G401.6 (cell line): ENCODE results near the gene OPALIN.
A peak's percentile ranks its signal among the peaks of the same experiment; 100 is the strongest.
"Not testable (repeated sequence)": the region's sequence is repeated elsewhere in the genome, so short reads cannot be mapped to it uniquely, and the experiment has no call there.

Experiments used
- FAIRE-seq: peaks from 2 replicates; lab custom pipeline; 2012; peaks lifted over from hg19 to GRCh38; lab: Jason Lieb, UNC

OPALIN gene

GRCh38 chr10:96338279-96338925, 20.4 kb downstream of the OPALIN start:
- no peak for FAIRE-seq

DNA sequence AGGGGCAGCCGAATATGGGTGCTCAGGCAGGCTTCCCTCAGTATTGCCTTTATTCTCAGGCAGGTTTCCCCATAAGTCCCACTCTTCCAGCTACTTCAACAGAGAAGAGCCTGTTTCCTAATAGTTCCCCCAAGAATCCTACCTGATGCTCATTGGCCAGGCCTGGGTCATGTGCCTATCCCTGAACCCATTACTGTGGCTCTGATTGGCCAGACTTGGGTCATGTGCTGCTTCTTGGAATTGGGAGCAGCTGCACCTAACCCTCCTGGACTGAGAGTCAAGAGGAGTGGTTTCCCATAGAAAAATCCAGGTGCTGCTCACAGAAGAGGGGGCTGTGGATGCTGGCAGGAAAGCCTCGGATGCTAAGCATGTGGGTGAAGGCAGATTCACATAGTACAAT, 21.7 kb downstream of the OPALIN start:
- FAIRE-seq = no peak

GRCh38 chr10:96334616-96335526, 23.9 kb downstream of the OPALIN start:
- FAIRE-seq = peak; percentile 52

GRCh38 chr10:96333101-96333500, 25.7 kb downstream of the OPALIN start:
- no peak for FAIRE-seq

- FAIRE-seq = no peak
These were observed 31.3 kb downstream of the OPALIN start for GRCh38 chr10:96327462-96327861.

DNA sequence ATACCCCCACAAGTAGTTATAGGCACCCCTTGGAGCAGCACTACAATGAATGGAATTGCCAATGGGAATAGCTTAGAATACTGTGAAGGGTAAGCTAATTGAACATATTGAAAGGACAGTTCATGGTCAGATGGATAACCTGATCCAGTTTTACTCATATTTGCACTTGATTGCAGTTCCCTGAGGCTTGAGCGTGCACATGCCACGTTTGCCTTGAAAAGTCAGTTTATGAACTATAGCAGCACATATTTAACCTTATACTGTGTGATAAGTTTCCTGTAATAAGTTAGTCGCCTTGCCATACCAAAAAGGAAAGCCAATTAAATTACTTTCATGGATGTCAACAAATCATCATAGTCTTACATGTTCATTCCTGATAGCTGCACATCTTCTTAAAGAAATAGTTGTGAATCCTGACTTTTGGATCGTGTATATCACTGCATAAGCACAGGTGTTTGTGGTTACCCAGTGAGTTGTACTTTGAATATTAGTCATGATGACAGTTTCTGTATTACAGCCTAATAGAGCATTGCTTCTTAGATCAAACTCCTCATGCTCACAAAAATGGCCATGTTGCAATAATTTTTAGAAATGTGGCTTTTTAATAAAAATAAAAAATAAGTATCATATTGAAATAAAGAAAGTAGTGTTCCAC, 33.0 kb downstream of the OPALIN start:
- FAIRE-seq = no peak

GRCh38 chr10:96324447-96324846, 34.4 kb downstream of the OPALIN start:
- FAIRE-seq = no peak

GRCh38 chr10:96322275-96322674, 36.5 kb downstream of the OPALIN start:
- no peak for FAIRE-seq

GRCh38 chr10:96321822-96322221, 37.0 kb downstream of the OPALIN start:
- FAIRE-seq = no peak

DNA sequence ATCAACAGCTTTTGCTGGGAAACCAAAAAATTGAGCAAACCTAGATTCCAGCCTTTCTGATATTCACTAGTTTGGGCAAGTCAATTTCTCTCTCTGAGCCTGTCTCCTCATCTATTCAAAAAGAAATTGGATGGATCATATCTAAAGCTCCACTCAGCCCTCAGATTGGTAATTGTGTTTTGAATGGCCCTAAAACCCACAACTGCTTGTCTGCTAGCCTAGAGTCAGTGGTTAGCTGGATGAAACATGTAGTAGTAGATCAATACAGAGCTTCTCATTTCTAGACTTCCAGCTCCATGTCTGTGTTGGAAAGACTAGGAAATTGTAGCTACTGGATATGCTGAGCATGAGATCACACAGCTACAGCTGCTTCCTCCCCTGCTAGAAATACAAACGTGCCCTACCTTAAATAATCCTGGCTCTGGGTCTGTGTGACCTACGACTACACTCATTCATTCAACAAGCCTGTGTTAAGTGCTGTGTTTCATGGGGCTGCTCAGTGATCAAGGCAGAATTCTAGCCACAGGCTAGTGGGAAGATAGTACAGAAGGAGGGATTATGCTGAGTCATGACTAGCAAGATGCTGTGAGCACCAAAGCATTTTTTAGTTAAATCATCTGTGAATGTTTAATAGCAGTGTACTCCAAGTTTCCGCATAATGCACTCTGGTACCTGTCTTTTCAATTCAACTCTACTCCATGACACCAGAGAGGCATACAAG, 38.9 kb downstream of the OPALIN start:
- FAIRE-seq = no peak

GRCh38 chr10:96317067-96317833, 41.6 kb downstream of the OPALIN start:
- FAIRE-seq = no peak

- no peak for FAIRE-seq
These were observed 45.5 kb downstream of the OPALIN start for GRCh38 chr10:96313344-96313743.

DNA sequence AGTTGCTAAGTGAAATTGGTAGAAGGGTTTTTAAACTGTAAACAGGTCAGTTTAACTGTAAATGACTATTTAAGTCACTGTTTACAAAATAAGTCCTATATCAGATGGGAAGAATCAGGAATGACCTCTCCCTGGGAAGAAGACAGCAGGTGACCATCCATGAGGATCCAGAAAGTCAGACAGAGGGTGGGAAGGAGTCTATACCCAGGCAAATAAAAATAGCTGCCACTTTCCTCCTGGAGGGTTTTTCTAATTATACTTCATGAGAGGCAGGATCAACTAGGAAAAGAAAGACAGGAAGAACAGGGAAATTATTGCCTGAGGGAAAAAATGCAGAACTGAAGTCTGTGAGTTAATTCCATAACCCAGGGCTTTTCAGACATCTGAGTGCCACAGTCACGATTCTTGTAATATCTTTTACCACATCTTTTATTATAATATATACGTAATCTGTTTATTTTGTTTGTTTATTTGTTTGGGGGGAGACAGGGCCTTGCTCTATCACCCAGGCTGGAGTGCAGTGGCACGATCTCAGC, 47.6 kb downstream of the OPALIN start:
- FAIRE-seq = no peak

DNA sequence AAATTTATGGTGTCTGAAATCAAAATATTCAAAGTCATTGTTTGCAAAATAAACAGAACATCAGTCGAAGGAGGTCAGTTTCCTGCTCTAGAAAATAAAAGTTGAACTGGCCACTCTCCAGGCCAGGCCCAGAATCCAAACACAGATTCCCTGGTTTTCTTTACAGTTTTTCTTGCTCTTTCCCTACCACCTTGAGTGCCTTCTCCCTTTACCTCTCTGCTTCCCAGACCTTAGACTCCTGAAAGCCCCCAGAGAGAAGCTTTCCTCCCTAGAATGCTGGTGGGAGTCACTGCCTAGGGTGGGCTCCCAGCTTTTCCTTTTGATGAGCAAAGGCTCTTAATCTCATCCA, 48.5 kb downstream of the OPALIN start:
- FAIRE-seq = no peak

DNA sequence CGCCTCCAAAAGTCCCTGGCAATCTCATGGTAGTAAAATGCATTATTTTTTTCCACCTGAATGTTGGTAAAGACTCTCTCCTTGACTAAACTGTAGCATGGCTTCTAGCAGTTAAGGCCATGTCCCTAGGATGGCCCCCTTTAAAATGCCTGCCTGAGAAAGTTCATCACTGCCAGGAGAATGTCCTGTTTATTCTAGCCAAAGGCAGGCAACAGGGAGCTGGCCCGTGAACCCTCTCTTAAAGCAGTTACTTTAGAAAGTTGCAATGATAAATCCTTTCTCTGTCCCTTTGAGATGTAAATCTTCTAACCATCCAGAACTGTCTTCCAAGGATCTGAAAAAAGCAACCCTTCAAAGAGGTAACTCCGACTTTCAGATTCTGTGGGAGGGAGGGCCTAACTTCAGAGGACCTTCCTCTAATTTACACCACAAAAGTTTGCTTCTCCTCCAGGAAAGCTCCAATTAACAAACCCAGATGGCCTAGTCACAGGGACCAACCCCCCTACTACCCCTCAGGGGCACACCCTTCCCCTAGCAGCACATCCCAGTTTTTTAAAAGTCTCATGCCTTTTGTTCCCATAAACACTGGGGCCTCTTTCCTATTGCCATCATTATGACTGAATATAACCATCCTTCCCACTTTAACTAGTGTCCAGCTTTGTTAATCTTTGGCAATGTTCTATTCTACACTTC, 49.0 kb downstream of the OPALIN start:
- FAIRE-seq = no peak

DNA sequence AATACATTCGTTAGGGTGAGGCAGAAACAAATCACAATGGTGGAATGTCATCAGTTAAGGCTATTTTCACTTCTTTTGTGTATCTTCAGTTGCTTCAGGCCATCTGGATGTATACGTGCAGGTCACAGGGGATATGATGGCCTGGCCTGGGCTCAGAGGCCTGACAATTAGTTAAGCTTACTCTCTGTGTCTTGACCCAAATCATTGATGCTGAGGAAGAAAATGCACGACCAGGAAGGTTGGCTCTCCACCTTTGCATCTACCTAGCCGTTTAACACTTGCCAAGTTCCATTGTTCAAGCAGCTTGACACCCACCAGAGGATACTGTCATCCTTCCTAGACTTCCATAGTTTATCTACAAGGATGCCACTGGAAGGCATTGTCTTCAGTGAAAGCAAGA, 49.9 kb downstream of the OPALIN start:
- FAIRE-seq = not testable (repeated sequence)

DNA sequence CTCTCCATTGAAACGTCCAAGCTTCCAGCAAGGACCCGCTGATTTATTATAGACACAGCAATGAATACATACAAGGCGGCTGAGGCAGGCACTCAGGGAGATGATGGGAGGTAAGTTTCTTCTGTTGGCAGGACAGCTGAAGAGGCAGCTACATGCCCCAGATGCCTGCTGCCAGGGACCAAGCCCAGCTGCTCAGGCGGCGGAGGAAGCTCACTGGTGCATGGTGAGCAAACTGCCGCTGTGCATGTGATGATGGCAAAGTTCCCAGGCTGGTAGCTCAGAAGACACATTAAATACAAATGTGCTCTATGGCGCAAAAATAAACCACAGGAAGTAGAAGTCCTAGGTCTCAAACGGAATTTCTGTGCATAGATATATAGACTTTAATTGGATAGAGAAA, 52.3 kb downstream of the OPALIN start:
- FAIRE-seq = no peak

DNA sequence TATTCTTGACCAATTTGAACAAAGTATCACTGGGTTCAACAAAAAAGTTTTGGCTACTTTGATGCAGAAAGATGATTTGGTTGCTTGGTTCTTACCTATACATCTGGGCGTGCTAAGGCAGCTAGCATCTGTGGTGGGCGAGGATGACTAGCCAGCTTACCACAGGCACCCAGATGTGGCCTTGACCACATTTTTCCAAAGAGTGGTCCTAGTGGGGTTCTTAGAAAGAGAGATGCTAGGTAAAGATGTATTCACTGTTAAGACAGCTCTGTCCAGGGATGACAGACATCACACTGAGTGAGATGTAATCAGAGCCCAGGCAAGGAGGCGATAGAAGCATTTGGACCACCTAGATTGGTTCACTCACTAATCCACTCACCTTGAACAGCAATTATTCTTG, 53.8 kb downstream of the OPALIN start:
- FAIRE-seq = no peak

GRCh38 chr10:96304230-96304629, 54.6 kb downstream of the OPALIN start, which contains the start of gene DNTT:
Gene DNTT, plus strand, starts transcription at chr10:96304434. Its CDS starts 64 bp downstream, at chr10:96304498.
- no peak for FAIRE-seq

GRCh38 chr10:96301616-96302015, 57.2 kb downstream of the OPALIN start:
- FAIRE-seq = no peak

DNA sequence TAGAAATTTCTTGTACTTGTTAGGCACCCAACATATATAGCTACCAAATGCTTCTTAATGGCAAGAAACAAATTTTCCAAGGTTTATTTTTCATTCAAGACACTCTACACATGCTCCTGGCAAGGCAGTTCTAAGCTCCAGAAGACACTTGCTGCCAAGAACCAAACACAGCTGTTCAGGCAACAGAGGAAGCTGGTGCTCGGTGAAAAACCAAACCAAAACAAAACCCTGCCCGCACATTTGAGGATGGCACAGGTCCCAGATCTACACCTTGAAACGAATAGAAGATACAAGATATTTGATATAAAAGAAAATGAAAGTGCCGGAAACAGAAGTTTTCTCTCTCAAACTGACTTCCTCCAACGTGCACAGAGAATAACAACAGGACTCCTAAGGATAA, 59.4 kb downstream of the OPALIN start:
- FAIRE-seq = no peak
